A549 treated with AZD9567 at 1 μM for 4 hours (cell line): ENCODE measurements around the gene MRE11. TPM values are rescaled to one million over a fixed set of nuclear protein-coding genes. Genes with fewer than 3 reads are reported as not detected.

Source experiments
- total RNA-seq: library from RNA; stranded (reverse); fragments of 200-300 nt; extraction: Qiagen RNA extraction; gene quantifications from 5 replicates; pipeline ENCODE4 v1.2.3, GENCODE V29; 2022; ENCODE audit not compliant: insufficient read depth

The MRE11 gene
- total RNA-seq = 12.7 to 27.0 TPM (median 15.8 TPM) in 5 replicates

DNA sequence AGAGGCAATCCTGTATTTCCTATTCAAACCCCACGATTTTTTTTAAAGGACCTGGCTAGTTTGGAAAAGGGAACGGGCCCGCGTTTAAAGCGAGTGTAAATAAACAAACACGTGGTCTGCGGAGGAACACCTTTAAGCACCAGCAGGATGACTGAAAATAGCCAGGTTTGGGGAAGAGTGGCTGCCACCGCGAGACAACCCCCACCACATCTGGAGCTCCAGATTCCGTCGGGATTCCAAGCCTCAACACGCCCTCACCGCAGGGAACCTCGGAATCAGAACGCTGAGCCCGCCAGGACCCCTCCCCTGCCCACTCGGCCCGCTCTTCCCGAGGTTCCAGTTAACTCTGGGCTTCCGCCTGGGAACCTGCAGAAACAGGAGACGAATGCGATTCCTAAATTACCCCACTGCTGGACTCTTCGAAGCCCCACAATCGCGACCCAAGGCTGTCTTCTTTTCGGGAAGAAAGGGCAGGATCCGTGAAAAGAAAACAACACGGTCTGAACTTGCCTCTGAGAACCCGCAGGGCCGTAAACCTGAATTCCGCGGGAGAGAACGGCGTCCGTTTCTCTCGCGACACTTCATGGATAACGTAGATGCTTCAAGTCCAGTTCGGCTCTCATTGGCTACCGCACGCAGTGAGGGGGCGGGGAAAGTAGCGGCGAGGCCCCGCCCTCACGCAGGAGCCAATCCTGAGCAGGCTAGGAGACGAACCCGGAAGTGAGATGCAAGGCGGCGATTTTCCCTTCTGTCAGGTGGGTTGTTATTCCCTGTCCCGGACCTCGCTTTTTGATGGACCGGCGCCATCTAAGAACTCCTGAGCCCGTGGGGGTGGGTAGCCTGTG, at the start of gene MRE11, which contains the start of gene ANKRD49:
Gene MRE11 (minus strand): TSS at position 564 of the 845 bp plus-strand sequence. CDS start 1,043 bp downstream, outside the sequence.
Gene ANKRD49 (plus strand): TSS at position 704 of the 845 bp plus-strand sequence. CDS start 2,710 bp downstream, outside the sequence.

DNA sequence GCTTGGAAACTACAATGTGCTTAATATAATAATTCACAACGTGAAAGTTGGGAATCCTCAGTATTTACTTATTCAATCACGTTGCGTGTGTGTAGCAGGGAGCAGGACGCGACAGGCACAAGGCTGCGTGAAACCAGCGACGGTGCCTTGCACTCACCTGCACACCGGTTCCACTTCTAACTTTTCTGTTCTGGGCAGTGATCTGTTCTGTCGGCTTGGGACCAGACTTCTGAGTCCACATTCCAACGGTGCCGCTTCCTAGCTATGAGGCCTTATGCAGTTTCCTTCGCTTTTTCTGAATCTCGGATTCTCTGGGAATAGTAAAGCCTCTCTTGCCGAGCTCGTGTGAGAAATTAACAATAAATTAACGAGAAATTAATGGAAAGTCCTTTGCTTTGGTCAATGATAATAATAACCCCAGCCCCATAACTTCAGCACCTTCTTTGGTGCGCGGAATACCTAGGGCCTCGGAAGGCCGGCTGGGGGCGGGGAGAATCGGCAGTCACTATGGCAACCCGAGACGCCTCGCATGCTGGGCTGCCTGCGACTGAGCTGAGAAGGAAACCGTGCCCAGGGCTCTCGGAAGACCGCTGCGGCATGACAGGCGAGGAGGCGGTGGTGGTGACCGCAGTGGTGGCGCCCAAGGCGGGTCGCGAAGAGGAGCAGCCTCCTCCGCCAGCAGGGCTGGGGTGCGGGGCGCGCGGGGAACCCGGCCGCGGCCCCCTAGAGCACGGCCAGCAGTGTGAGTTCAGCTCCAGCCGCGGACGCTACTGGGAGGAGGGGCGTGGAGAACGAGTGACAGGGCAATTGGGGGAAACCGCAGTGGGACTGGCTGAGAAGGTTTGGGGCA, 18.5 kb upstream of the MRE11 start, which contains the start of gene C11orf97:
Gene C11orf97 (plus strand): TSS at position 530 of the 850 bp plus-strand sequence. CDS start 68 bp downstream, at position 598.

DNA sequence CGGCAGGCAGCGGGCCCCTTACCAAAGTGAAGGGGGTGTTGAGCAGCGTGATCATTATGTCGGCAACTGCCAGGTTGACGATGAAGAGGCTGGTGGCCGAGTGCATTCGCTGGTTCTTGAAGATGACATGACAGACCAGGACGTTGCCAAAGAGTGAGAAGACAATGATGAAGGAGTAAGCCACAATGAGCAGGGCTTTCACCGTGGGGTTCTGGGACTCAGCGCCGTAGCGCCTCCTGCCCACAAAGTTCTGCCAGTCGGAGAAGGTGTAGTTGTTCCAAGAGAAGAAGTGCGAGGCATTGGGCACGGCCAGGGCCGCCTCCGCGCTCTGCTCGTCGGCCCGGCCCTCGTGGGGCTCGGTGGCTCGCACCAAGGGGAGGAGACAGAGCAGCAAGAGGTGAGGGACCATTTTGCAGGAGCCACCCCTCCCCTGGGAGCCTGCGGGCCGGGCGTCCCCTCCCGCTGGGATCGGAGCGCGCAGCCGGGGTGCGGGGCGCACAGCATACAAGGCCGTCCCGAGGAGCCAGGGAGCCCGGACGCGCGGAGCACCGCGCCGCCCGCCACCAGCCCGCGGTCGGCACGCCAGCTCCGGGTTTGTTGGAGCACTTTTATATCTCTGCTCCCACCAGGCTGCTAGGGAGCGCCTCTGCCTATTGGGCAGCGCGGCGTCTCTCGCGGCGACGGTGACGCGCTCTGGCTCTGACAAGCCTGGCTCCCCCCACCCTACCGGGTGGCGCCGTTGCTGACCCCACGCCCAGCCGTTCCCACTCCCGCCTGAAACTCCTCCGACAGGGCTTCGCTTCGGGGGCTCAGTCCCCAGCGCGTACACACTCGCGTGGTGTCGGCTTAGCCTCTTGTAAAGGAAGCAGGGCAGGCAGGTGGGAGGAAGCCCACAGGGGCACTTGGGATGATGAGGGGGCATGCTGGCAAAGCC, 92.5 kb downstream of the MRE11 start, which contains the start of gene GPR83:
Gene GPR83 (minus strand): TSS at position 581 of the 934 bp plus-strand sequence. CDS start 172 bp downstream, at position 409.

Other genes with a start within 250 kb of the MRE11 start
- gene IZUMO1R, start 189.3 kb downstream of the MRE11 start, total RNA-seq = not detected in 5 replicates
- gene GPR83, start 92.4 kb downstream of the MRE11 start, total RNA-seq = 0.04 to 0.07 TPM (median 0.05 TPM) in 4 of 5 replicates, not detected in the other
- 5.0 to 7.8 TPM (median 6.4 TPM) in 5 replicates for gene ANKRD49, start 140 bp upstream of the MRE11 start, total RNA-seq
- gene C11orf97, start 18.6 kb upstream of the MRE11 start, total RNA-seq = not detected in 5 replicates
- gene FUT4, start 50.1 kb upstream of the MRE11 start, total RNA-seq = 2.8 to 3.4 TPM (median 2.9 TPM) in 5 replicates
- 0.15 to 0.37 TPM (median 0.20 TPM) in 4 of 5 replicates, not detected in the other for gene PIWIL4, start 73.5 kb upstream of the MRE11 start, total RNA-seq